ENCODE results near the gene HSPA9.
"Not testable (repeated sequence)": the region's sequence is repeated elsewhere in the genome, so short reads cannot be mapped to it uniquely, and the experiment has no call there.

The HSPA9 gene

GRCh38 chr5:138529812-138530211 is 45.4 kb downstream of the HSPA9 start:
- DNase-seq (ENCODE audit: low read depth in 2 of 2): no peak

GRCh38 chr5:138528744-138529469 is 46.3 kb downstream of the HSPA9 start:
- no peak for DNase-seq (ENCODE audit: low read depth in 2 of 2)

- no peak for DNase-seq (ENCODE audit: low read depth in 2 of 2)
Observed at GRCh38 chr5:138528208-138528607, 47.0 kb downstream of the HSPA9 start.

- DNase-seq (ENCODE audit: low read depth in 2 of 2): no peak
Observed at GRCh38 chr5:138527170-138527569, 48.0 kb downstream of the HSPA9 start.

- DNase-seq (ENCODE audit: low read depth in 2 of 2): no peak
Observed at GRCh38 chr5:138523406-138523805, 51.8 kb downstream of the HSPA9 start.

- DNase-seq (ENCODE audit: low read depth in 2 of 2): no peak
Observed at GRCh38 chr5:138520971-138521370, 54.2 kb downstream of the HSPA9 start.

GRCh38 chr5:138517437-138517836 is 57.8 kb downstream of the HSPA9 start:
- DNase-seq (ENCODE audit: low read depth in 2 of 2): no peak

GRCh38 chr5:138515556-138516245 is 59.5 kb downstream of the HSPA9 start:
- DNase-seq (ENCODE audit: low read depth in 2 of 2): no peak

- DNase-seq (ENCODE audit: low read depth in 2 of 2): no peak
Observed at GRCh38 chr5:138514021-138514420, 61.2 kb downstream of the HSPA9 start.

GRCh38 chr5:138508958-138509357 is 66.2 kb downstream of the HSPA9 start:
- DNase-seq (ENCODE audit: low read depth in 2 of 2): no peak

GRCh38 chr5:138507485-138507884 is 67.7 kb downstream of the HSPA9 start:
- DNase-seq (ENCODE audit: low read depth in 2 of 2): not testable (repeated sequence)

- DNase-seq (ENCODE audit: low read depth in 2 of 2): no peak
Observed at GRCh38 chr5:138506370-138507306, 68.6 kb downstream of the HSPA9 start.

- no peak for DNase-seq (ENCODE audit: low read depth in 2 of 2)
Observed at GRCh38 chr5:138504799-138505198, 70.4 kb downstream of the HSPA9 start.

Data from stimulated activated CD4-positive, alpha-beta T cell treated with anti-CD3 and anti-CD28 coated beads, Interleukin-12 subunit alpha, Interleukin-12 subunit beta, amount 100 ng/mL, for 24 hours (primary cell).